OCI-LY1 (cell line): Measurements from ENCODE around the gene GOLGA3.
"Not testable (repeated sequence)": the region's sequence is repeated elsewhere in the genome, so short reads cannot be mapped to it uniquely, and the experiment has no call there.

ENCODE experiments used
- CTCF ChIP-seq: fragments of 200-600 bp; sonication (generic), shearing (Covaris generic); IDR thresholded peaks from 2 replicates; pipeline ENCODE4 v1.5.1; 2017; ENCODE audit warnings: mild to moderate bottlenecking, antibody characterized with exemption, low read length, moderate library complexity, mixed read lengths
- EZH2 ChIP-seq: fragments of 200-600 bp; sonication (generic), shearing (Covaris generic); IDR thresholded peaks from 2 replicates; pipeline ENCODE4 v1.8.0; 2017; ENCODE audit warnings: borderline replicate concordance, mixed run types, mild to moderate bottlenecking, antibody characterized with exemption, low read length, moderate library complexity, mixed read lengths

GRCh38 chr12:132857019-132857418, 28.4 kb upstream of the GOLGA3 start:
- TF ChIP-seq CTCF, EZH2: not testable (repeated sequence)
